Camera-type eye (tissue), 1 donor: ENCODE results near the gene NTMT1. TPM values are rescaled to one million over a fixed set of nuclear protein-coding genes. Genes with fewer than 3 reads are reported as not detected.

ENCODE experiments used
- total RNA-seq: library from RNA; depleted of rRNA; stranded (reverse); fragments of >200 nt; gene quantifications from one replicate; pipeline ENCODE4 v1.2.3, GENCODE V29; 2014

Gene NTMT1, protein sequence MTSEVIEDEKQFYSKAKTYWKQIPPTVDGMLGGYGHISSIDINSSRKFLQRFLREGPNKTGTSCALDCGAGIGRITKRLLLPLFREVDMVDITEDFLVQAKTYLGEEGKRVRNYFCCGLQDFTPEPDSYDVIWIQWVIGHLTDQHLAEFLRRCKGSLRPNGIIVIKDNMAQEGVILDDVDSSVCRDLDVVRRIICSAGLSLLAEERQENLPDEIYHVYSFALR
- total RNA-seq = 13.7 TPM

DNA sequence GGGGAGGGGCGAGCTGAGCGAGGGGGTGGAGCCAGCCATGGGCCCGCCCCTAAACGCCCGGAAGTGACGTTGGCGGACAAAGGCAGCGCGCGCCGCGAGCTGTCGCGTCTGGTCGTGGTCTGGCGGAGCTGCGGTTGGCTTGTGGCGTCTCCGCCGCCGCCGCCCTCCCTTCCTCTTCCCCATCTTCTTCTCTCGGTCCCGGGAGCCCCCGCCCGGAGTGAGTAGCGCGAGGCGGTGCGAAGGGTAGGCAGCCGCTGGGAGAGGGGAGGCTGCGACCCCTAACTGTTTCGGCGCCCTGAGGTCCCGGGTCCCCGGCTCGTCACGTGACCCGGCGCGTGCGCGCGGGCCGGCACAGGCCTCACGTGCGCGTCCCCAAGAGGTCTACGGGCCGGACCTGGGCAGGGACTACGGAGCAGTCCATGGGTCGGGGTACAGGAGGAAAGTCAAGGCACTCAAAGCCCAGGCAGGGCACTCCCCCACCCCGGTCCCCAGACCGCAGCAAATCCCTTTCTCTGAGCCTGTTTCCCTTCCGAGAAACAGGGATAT, at the start of gene NTMT1:
TSS of gene NTMT1 (plus strand) at position 85 of the 546 bp plus-strand sequence. CDS start 6,541 bp downstream, outside the sequence.

GRCh38 chr9:129620669-129621295, 5.2 kb upstream of the NTMT1 start, which contains the start of gene C9orf50:
C9orf50 (minus strand) TSS chr9:129621101; CDS start chr9:129620574, 527 bp downstream.

GRCh38 chr9:129641750-129642585, 16.0 kb downstream of the NTMT1 start, which contains the start of gene ASB6:
ASB6 (minus strand) TSS chr9:129642151; CDS start chr9:129641999, 152 bp downstream.

DNA sequence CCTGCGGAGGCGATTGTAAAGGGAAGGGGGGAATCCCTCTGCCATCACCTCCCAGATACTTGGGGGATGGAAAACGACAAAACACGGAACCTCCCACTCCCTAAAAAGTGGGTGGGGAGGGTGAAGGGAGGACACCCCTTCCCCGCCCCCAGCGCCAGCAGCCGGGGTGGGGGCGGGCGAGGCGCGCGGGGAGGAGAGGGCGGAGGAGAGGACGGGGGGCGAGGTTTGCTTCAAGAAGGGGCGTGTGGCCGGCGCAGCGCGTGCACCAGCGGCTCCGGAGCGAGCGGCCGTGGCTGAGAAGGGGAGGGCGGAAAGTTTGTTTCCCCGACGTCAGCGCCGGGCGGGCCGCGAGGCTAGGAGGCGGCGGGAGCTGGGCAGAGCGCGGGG, 39.4 kb downstream of the NTMT1 start, which contains the start of gene PRRX2:
TSS of gene PRRX2 (plus strand) at position 259 of the 387 bp plus-strand sequence. CDS start 221 bp downstream, outside the sequence.

Other genes starting within 250 kb of the NTMT1 start
- 0.71 TPM for gene C9orf50, start 5.1 kb upstream of the NTMT1 start, total RNA-seq
- 22.5 TPM for gene ASB6, start 16.0 kb downstream of the NTMT1 start, total RNA-seq
- 7.9 TPM for gene PRRX2, start 39.5 kb downstream of the NTMT1 start, total RNA-seq
- gene PTGES, start 126.9 kb downstream of the NTMT1 start, total RNA-seq = 8.9 TPM
- gene TOR1B, start 177.0 kb downstream of the NTMT1 start, total RNA-seq = 43.3 TPM
- 33.4 TPM for gene TOR1A, start 198.0 kb downstream of the NTMT1 start, total RNA-seq
- 57.0 TPM for gene C9orf78, start 209.1 kb downstream of the NTMT1 start, total RNA-seq
- 20.7 TPM for gene USP20, start 209.3 kb downstream of the NTMT1 start, total RNA-seq